Measurements from ENCODE around the gene NDUFC2.
"Not testable (repeated sequence)": the region's sequence is repeated elsewhere in the genome, so short reads cannot be mapped to it uniquely, and the experiment has no call there.

Gene NDUFC2

DNA sequence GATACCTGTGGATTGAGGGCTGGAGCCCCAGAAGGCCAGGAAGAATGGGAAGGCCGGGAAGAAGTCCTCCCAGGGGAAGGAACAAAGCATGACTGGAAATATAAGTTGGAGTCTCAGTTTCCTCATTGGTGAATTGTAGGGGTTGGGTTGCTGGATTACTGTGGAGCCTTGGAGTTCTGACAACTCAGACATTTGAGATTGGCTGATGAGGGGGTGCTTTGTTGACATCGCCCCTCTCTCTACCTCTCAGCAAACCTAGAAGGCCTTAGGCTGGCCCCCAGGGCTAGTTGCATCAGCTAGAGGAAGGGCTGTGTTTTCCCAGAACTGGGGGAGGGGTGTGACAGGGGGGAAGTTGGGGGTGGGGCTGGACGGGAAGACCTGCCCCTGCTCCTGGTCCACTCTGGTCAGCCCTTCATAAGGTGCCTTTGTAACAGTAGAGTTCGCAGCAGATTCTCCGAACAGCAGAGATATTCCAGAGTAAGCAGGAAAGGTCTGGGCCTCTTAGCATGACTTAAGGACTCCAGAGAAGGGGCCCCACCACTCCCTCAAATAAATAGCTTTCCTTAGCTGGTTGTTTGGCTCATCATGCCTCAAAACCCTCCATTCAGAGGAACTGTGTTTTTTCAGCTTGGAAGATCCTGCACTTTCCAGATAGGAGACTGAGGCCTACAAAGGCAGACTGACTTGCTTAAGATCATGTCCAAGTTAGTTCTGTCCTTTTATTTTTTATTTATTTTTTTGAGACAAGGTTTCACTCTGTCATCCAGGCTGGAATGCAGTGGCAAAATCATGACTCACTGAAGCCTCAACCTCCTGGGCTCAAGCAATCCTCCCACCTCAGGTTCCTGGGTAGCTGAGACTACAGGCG lies 28.5 kb downstream of the NDUFC2 start:
- DNase-seq, result no peak

DNA sequence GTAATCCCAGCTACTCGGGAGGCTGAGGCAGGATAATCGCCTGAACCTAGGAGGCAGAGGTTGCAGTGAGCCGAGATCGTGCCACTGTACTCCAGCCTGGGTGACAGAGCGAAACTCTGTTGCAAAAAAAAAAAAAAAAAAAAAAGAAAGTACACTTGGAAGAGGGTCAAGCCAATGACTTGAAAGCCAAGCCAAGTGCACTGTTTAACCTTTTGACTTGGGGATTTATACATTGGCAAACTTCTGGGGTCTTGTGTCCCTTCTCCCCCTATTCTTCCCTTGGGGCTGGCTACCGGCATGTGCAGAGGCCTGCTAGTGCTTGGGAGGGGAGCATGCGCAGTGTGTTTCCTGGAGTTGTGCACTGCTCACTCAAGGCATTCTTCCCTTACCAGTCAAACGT lies 30.3 kb downstream of the NDUFC2 start:
- DNase-seq, result no peak

DNA sequence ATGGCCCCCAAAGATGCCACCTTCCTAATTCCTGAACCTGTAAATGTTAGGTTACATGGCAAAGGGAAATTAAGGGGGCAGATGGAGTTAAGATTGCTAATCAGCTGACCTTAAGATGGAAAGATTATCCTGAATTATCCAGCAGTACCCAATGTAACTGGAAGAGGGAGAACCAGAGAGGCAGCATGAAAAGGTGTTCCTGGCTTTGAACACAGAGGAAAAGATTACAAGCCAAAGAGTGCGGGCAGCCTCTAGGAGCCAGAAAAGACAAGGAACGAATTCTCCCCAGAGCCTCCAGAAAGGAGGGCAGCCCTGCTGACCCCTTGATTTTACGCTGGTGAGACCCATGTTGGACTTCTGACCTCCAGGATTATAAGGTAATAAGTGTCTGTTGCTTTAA lies 31.1 kb downstream of the NDUFC2 start:
- no peak for DNase-seq

DNA sequence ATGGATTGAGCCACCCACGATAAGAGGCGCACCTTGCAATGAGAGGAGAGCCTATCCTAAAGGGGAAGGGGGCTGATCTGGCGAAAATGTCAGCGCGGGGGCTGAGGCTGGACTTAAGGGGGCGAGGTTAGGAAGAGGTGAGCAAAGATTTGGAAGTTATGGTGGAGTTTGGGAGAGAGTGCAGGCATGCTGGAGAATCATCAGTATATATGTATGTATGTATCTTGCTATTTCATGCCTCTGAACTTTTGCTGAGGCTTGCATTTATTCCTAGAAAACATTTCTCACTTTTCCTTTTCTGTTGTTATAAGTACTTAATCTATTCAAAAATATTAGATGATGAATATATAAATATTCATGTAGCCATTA lies 33.2 kb downstream of the NDUFC2 start:
- DNase-seq, result no peak

DNA sequence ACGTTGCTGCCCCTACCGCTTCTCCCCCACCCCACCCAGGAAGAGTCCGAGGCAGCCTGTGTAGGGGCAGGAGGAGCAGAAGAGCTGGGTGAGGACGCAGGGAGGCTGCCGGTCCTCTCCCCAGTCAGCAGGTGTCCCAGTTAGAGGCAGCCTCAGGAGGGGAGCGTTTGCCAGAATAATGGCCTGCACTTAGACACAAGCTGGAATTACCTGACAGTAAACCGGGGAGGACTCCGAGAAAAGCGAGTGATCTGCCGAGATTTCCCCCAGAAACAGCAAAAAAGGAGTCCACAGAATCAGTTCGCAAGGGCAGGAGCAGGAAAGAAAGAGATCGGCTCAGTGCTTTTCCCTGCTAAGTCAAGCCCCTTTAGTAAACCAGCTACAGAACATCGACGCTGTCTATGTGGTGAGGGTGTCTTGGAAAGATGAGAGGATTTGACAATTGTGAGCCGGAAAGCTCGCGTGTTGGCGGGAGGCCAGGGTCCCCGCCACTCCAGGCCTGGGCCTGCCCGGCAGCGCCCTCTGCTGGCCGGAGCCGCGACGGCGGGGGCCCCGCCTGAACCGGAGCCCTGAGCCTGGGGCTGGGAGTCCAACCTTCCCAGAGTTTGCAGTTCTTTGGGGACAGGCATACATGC lies 33.7 kb downstream of the NDUFC2 start:
- peak in 1 of 2 experiments; percentile 77 for DNase-seq

DNA sequence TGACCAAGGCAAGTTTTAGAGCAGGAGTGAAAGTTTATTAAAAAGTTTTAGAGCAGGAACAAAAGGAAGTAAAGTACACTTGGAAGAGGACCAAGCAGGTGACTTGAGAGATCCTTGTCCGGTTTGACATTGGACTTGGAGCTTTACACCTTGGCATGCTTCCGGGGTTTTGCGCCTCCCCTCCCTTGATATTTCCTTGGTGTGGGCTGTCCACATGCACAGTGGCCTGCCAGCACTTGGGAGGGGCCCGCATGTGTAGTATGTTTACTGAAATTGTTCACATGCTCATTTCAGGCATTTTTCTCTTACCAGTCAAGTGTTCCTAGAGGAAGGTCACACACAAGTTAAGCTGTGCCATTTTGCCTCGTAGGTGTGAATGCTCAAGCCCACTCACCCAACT lies 35.0 kb downstream of the NDUFC2 start:
- DNase-seq, result no peak

DNA sequence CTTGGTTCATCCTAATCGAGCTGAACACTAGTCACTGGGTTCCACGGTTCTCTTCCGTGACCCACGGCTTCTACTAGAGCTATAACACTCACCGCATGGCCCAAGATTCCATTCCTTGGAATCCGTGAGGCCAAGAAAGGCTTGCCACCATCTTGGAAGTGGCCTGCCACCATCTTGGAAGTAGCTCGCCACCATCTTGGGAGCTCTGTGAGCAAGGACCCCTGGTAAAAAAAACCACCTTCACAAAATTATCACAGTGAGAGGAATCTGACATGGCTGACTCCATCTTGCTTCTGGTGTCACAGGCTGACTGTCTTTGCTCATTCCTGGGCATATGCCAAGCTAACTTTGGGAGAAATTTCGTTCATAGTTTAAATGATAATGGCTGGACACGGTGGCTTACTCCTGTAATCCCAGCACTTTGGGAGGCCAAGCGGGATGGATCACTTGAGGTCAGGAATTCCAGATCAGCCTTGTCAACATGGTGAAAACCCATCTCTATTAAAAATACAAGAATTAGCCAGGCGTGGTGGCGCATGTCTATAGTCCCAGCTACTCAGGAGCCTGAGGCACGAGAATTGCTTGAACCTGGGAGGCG lies 37.7 kb downstream of the NDUFC2 start:
- DNase-seq, result no peak

DNA sequence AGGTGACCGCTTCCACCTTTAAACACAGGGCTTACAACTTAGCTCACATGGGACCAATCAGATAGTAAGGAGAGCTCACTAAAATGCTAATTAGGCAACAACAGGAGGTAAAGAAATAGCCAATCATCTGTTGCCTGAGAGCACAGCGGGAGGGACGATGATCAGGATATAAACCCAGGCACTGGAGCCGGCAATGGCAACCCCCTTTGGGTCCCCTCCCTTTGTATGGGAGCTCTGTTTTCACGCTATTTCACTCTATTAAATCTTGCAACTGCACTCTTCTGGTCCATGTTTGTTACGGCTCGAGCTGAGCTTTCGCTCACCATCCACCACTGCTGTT lies 38.3 kb downstream of the NDUFC2 start:
- not testable (repeated sequence) for DNase-seq

DNA sequence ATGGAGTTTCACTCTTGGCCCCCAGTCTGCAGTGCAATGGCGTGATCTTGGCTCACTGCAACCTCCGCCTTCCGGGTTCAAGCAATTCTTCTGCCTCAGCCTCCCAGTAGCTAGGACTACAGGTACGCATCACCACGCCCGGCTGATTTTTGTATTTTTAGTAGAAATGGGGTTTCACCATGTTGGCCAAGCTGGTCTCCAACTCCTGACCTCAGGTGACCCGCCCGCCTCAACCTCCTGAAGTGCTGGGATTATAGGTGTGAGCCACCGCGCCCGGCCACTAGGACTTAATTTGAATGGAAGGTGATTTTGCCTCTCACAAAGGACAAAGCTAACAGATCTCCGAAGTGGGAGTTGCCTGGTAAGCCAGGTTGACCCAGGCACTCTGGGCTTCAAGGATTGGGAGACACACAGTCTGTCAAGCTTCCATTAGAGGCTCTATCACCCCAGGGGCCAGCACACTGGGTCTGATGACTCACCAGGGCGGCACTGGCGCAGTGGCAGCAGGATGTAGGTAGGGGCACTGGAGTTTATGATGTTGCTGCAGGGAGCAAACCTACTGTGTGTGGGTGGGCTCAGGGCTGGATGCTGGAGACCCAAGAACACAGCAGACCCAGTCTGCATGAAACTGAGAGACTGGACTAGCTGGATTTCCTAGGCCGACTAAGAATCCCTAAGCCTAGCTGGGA lies 38.8 kb downstream of the NDUFC2 start:
- DNase-seq, result no peak

DNA sequence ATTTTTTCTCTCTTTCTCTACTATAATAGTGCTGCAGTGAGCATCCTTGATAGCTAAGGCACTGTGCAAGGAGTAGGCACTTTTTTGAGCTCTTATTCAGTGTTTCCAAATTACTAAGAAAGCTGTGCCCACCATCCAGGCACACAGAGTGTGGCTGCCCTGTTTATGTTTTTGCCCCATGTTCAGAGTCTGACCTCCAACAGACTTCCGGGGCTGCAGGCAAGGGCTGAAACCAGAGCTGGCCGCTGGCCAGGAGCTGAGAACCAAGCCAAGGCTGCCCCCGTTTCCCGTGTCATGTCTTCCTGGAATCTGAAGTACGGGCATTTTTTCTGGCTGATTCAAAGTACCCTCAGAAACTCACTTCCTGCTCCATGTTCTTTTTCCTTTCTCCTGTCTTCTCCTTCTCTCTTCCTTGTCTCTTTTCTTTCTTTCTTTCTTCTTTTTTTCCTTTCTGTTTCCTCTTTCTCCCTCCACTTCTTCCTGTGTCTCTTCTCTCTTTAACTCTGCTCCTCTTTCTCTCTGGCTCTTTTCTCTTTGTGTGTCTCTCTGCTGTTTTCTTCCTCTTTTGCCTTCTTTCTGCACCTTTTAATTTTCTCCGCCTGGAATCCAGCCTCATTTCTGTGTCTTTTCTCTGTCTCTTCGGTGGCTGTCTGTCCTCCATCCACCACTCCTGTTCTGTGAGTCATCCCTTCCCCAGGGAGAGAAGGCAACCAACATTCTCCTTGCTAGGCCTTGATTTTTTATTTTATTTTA lies 39.6 kb downstream of the NDUFC2 start:
- no peak for DNase-seq

DNA sequence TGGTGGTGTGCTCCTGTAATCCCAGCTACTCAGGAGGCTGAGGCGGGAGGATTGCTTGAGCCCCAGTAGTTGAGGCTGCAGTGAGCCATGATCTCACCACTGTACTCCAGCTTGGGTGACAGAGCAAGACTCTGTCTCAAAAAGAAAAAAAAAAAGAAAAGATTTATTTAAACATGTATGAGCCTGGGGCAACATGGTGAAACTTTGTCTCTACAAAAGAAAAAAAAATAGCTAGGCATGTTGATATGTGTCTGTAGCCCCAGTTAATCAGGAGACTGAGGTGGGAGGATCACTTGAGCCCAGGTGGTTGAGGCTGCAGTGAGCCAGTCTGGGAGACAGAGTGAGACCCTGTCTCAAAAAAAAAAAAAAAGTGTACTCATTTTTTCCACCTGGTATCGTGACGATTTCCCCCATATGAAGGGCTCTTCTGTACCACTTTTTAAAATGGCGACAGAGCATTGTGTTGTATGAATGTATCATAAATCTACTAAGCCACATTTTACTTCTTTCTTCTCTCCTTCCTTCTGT lies 40.2 kb downstream of the NDUFC2 start:
- DNase-seq, result no peak

DNA sequence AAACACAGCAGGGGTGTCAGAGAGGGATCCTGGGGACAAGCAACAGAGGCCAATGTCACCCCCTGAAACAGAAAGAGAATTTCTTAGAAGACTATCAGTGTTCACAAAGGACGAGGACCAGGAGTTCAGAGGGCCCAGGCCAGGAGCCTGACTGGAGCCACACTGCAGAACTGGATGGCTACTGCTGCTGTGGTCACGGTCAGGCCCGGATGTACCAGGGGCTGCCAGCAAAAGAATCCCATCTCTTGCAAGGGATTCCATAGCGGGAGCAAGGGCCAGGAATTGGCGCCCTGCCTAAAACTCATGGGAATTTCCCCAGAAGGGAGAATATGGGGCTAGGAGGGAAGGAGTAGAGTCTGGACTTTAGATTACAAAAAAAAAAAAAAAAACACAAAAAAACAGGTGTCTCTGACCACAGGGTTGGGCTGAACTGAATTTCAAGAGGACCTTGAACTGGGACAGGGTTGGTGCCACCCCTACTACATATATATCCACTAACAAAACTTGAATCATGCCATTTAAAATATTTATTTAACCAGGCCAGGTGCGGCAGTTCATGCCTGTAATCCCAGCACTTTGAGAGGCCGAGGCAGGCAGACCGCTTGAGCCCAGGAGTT lies 40.9 kb downstream of the NDUFC2 start:
- DNase-seq, result no peak

DNA sequence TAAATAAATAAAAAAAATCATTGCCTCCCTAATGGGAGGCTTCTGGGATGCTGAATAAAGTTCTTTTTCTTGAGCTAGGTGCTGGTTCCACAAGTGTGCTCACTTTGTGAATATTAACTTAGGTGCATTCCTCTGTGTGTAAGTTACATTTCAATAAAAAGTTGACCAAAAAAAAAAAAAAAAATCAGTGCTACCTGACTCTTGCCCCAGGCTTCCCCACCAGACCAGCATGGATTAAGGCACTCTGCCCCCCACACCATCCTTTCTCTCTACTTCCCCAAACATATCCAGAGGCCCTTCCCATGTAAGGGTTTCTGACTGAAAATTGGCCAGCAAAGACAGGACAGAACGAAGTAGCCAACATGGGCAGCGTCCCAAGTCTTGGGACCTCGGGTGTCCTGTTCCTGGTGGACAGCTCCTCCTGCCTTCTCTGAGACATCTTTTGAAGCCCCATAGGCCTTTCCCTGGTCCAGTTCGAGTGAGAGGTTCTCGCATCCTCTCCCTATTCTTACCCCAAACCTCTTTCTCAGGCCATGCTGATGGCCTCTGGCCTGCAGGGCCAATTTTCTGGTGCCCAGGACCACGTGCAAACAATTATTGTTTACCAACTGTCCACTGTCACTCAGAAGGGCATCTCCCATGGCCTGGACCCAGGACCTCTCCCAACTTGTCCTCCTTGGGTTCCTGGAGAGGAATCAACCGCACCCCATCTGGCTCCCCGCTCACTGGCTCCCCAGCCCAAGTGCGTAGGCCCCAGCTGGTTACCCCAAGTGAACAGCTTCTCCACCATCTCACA lies 41.6 kb downstream of the NDUFC2 start:
- no peak for DNase-seq

DNA sequence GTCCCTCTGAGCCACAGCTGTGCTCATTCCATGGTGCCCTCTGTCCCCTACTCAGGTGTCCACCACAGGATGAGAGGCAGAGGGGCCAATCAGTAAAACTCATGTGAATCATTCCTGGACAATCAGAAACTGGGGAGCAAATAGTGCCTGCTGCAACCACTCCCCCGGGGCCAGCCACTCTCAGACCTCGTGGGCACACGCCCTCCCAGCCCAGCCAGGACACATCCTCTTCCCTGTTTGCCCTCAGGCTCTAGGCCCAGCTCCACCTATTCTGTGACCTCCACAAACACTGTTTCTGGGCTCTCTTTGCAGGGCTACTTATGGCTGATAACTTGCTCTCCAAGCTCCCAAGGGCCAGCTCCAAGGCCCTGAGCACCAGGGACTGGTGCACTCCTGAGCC lies 42.6 kb downstream of the NDUFC2 start:
- DNase-seq, result no peak

DNA sequence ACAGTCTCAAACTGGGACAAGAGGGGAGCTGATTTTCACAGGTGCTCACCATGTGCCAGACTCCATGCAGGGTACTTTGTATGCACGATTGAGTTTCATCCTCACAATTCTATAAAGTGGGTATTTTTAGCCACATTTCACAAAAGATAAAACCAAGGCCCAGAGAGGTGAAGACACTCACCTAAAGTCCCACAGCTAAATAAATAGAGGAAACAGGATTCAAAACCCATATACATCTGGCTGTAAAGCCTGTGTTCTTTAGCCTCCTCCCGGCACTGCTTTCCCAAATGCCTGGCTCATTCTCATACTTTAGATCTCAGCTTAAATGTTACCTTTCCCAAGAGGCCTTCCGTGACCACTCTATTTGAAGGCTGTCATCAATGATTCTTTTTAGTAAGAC lies 43.3 kb downstream of the NDUFC2 start:
- DNase-seq, result no peak

DNA sequence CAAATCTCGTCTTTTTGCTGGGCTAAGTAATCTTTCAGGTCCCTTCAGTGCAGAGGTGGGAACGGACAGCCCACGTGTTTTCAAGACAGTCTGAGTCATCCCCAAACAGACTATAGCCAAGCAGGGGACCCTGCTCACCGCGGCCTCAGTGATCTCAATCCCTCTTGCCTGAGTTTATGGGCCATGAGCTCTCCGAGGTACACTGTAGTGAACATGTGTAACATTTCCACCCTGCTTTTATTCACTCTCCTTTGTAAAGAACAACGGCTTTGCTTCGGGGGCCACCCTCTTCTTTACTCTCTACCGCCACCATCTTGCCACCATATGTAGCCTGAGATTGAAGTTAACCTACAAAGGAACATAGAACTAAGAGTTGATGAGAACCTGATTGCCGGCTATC lies 45.0 kb downstream of the NDUFC2 start:
- DNase-seq, result no peak

DNA sequence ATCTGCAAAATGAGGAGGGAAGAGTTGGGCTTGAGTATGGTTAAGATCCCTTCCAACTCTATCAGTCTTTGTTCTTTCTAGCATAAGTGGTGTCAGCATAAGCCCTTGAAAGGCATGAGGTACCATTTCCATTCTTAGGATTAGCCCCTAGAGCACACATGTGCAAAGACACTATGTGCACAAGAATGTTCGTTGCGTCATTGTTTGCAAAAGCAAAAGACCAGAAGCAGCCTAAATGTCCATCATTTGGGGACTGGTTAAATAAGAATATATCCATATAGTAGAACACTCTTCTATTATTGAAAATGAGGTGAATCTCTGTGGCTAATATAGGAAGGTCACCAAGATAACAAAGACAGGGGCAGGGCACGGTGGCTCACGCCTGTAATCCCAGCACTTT lies 46.6 kb downstream of the NDUFC2 start:
- DNase-seq, result no peak

DNA sequence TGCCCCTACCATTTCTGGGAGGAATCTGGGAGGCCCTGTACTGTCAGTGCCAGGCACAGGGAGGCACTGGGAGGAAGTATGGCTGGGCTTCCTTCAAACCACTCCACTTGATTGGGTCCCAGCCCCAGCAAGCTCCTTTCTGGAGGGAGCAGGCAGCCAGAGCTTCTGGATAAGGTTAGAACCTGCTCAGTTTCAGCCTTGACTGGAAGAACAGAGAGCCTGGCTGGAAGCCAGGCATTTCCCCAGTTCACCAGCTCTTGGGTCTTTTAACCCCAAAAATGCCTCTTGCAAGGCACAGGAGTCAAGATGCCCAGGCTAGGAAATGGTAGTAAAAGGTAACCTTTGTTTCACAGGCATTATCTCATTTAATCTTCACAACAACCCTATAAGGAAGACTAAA lies 47.6 kb downstream of the NDUFC2 start:
- DNase-seq, result no peak

DNA sequence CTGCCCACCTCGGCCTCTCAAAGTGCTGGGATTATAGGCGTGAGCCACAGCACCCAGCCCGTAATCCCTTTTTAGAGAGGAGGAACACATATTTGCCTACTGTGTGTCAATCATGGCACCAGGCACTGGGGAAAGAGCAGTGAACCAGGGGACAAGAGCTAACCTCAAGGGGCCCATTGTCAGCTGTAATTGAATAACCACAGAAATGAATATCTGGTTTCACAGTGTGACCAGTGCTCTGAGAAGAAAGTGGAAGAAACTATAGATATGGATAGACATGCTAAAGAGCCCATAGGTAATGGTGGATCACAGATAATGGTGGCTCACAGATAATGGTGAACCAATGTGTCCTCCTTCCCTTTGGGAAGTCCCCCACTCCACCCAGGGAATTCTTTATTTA lies 48.0 kb downstream of the NDUFC2 start:
- peak in 1 of 2 experiments; percentile 14 for DNase-seq

DNA sequence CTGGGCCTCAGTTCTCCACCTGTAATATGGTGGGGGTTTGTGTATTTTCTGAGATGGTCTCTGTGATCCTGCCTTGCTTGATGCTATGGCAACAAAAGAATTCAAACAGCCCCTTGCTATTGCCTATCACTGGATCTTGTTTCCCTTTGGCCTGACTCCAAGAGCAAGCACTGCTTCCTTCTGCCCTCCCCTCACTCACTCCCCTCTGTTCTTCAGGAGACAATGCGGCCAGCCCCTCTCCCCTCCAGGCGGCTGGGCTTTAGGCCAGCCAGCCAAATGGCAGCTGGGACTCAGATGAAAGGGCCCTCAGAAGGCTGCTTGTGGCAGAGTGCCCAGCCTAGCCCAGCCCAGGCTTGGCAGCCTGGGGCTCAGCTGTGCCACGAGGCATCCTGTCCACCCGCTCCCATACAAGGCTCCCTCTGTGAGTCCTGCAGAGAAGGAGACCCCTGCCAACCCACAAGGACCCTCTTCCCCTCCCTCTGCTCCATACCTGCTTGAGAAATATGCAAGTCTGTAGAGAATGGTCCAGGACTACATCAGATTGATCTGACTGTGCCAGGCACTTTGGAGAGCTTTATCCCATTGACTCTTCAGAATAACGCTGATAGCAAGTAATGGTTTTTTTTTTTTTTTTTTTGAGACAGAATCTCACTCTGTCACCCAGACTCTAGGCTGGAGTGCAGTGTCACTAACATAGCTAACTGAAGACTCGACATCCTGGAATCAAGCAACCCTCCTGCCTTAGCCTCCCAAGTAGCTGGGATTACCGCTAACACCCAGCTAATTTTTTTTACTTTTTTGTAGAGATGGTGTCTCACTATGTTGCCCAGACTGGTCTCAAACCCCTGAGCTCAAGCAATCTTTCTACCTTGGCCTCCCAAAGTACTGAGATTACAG lies 49.0 kb downstream of the NDUFC2 start:
- no peak for DNase-seq
